K562 (cell line): Measurements from ENCODE around the gene SHISA5. TPM values are rescaled to one million over a fixed set of nuclear protein-coding genes. Genes with fewer than 3 reads are reported as not detected.
A peak's percentile ranks its signal among the peaks of the same experiment; 100 is the strongest.

Experiments used
- CREB1 ChIP-seq, 2 experiments: sonication (generic) in 1 of 2; formaldehyde crosslinking in 1 of 2; IDR thresholded peaks; 2 replicates each; pipeline versions ENCODE4 v1.6.1 to v1.8.0; 2012 to 2022; ENCODE audit warnings: inconsistent platforms in 1 of 2, mild to moderate bottlenecking in 1 of 2, missing genetic modification reagents in 1 of 2, moderate library complexity in 1 of 2
- CTBP1 ChIP-seq: fragments of 450-650 bp; IDR thresholded peaks from 2 replicates; pipeline ENCODE4 v1.6.1; 2016; ENCODE audit warnings: borderline replicate concordance
- ETV5 ChIP-seq: sonication (generic); formaldehyde crosslinking; IDR thresholded peaks from 2 replicates; pipeline ENCODE4 v1.4.0; 2020; ENCODE audit warnings: low read depth, mild to moderate bottlenecking, missing genetic modification reagents
- KDM4B ChIP-seq, 2 experiments: fragments of 450-650 bp in 1 of 2; sonication (generic) in 1 of 2; IDR thresholded peaks; 2 replicates each; pipeline ENCODE4 v1.6.1; 2016 to 2017; ENCODE audit warnings: borderline replicate concordance in 2 of 2, antibody characterized with exemption in 1 of 2, low read depth in 1 of 2, mild to moderate bottlenecking in 1 of 2
- MBD1 ChIP-seq: fragments of 250-450 bp; sonication (Bioruptor Pico); IDR thresholded peaks from 2 replicates; pipeline ENCODE4 v1.8.0; 2022; ENCODE audit warnings: inconsistent platforms
- MTA2 ChIP-seq: fragments of 450-650 bp; IDR thresholded peaks from 2 replicates; pipeline ENCODE4 v1.6.1; 2016; ENCODE audit warnings: low read depth
- PHB2 ChIP-seq: fragments of 450-650 bp; IDR thresholded peaks from 2 replicates; pipeline ENCODE4 v1.6.1; 2017; ENCODE audit warnings: low read depth
- RAD21 ChIP-seq, 2 experiments: fragments of 250-450 bp in 1 of 2; fragments of 450-650 bp in 1 of 2; sonication (Bioruptor Pico) in 1 of 2; formaldehyde crosslinking in 1 of 2; IDR thresholded peaks in 1 of 2; conservative IDR thresholded peaks in 1 of 2; 2 replicates each; pipeline versions ENCODE4 v1.4.0 to v1.8.0; 2020 to 2022; ENCODE audit warnings: mild to moderate bottlenecking in 2 of 2, moderate library complexity in 1 of 2
- RB1 ChIP-seq: fragments of 450-650 bp; IDR thresholded peaks from 2 replicates; pipeline ENCODE4 v1.6.1; 2017; ENCODE audit warnings: low read depth, mild to moderate bottlenecking
- REST ChIP-seq, 2 experiments: fragments of 450-650 bp; formaldehyde crosslinking in 1 of 2; IDR thresholded peaks; 2 replicates each; pipeline versions ENCODE4 v1.4.0 to v1.6.1; 2014 to 2020; ENCODE audit warnings: mild to moderate bottlenecking in 2 of 2, borderline replicate concordance in 1 of 2, low read depth in 1 of 2
- SPI1 ChIP-seq: IDR thresholded peaks from 2 replicates; pipeline ENCODE4 v1.6.1; 2011; ENCODE audit warnings: low read depth, low read length, control low read depth, borderline replicate concordance
- TAF1 ChIP-seq: IDR thresholded peaks from 2 replicates; pipeline ENCODE4 v1.6.1; 2011; ENCODE audit warnings: mild to moderate bottlenecking, low read length, moderate library complexity; ENCODE audit not compliant: insufficient read depth, control insufficient read depth, severe bottlenecking; ENCODE audit errors: extremely low read depth
- TRIM28 ChIP-seq: fragments of 450-650 bp; IDR thresholded peaks from 2 replicates; pipeline ENCODE4 v1.6.1; 2017
- XRCC3 ChIP-seq: fragments of 450-650 bp; IDR thresholded peaks from 2 replicates; pipeline ENCODE4 v1.6.1; 2017; ENCODE audit warnings: mild to moderate bottlenecking, moderate library complexity
- ZNF133 ChIP-seq: fragments of 250-450 bp; sonication (Bioruptor Pico); IDR thresholded peaks from 2 replicates; pipeline ENCODE4 v1.4.0; 2020; ENCODE audit warnings: mild to moderate bottlenecking
- ZNF57 ChIP-seq: fragments of 450-650 bp; formaldehyde crosslinking; IDR thresholded peaks from 2 replicates; pipeline ENCODE4 v1.4.0; 2020; ENCODE audit warnings: mild to moderate bottlenecking, moderate library complexity
- polyA plus RNA-seq, 8 experiments: library from polyadenylated mRNA; depleted of rRNA in 4 of 8; stranded (reverse) in 5 of 8; unstranded in 3 of 8; fragments of >200 nt; fragmentation: Nextera tagmentation in 2 of 8; fragmentation: Illumina TruSeq in 1 of 8; extraction: Ambion mirVana in 2 of 8; extraction: Trizol in 1 of 8; gene quantifications; 2 replicates each; pipeline versions ENCODE4 v1.2.1 to v1.2.3, GENCODE V29; 2011 to 2014; ENCODE audit warnings: inconsistent platforms in 1 of 8, missing spikeins in 1 of 8
- total RNA-seq, 7 experiments: library from RNA; depleted of rRNA in 6 of 7; stranded (reverse); fragments of >200 nt in 6 of 7; fragmentation: Illumina TruSeq in 2 of 7; extraction: Trizol in 2 of 7; gene quantifications; 2 replicates each; pipeline versions ENCODE4 v1.2.1 to v1.2.3, GENCODE V29; 2011 to 2021; ENCODE audit warnings: low replicate concordance in 1 of 7

SHISA5 gene
- total and polyA plus RNA-seq, 9 of the 15 experiments (the other 6 are each of a cell fraction or from before 2014, with no cell fraction given), result 8.4 to 85.8 (median 56.1) TPM

GRCh38 chr3:48548729-48549705 is 45.0 kb upstream of the SHISA5 start (continued):
- TF ChIP-seq TAF1 (no peak), ZNF133 (no peak), ETV5 (CRISPR knock-in tag) (no peak), RB1 (0 out of 2 replicates have a peak, but pooled peaks have one; percentile 15), CTBP1 (peak; percentile 12; the same call in 1 of the 2 replicates), ZNF57 (no peak), MBD1 (CRISPR knock-in tag) (no peak), REST (IDR thresholded peaks at IDR 0.05; ENCODE audit: borderline replicate concordance) (peak; percentile 76), REST (CRISPR knock-in tag; IDR thresholded peaks at IDR 0.05; ENCODE audit: low read depth) (no peak), RAD21 (CRISPR knock-in tag; conservative IDR thresholded peaks at IDR 0.05 in 1 of 2, IDR thresholded peaks at IDR 0.05 in 1 of 2) (peak; percentile 60 to 82), MTA2 (no peak), PHB2 (no peak), SPI1 (peak; percentile 49; the same call in 1 of the 2 replicates), TRIM28 (no peak), KDM4B (IDR thresholded peaks at IDR 0.05; ENCODE audit: borderline replicate concordance in 2 of 2, low read depth in 1 of 2) (no peak), XRCC3 (no peak), CREB1 (IDR thresholded peaks at IDR 0.05) (no peak), CREB1 (CRISPR knock-in tag; IDR thresholded peaks at IDR 0.05) (no peak)
